Tibial nerve (tissue), 4 donors: ENCODE measurements around the gene SGK1.

Experiments
- EP300 ChIP-seq, 2 donors: sonication (generic); formaldehyde crosslinking; IDR thresholded peaks; one replicate each; pipeline ENCODE4 v1.6.1; 2017; ENCODE audit warnings: antibody characterized with exemption in 2 of 2, mild to moderate bottlenecking in 1 of 2
- POLR2A ChIP-seq, 2 donors: fragments of 450-650 bp; IDR thresholded peaks; one replicate each; pipeline ENCODE4 v1.6.1; 2017; ENCODE audit warnings: antibody characterized with exemption in 2 of 2, mild to moderate bottlenecking in 2 of 2, moderate library complexity in 2 of 2
- TF ChIP-seq, protein P1 (sequence below), 5 experiments: fragments of 200-600 bp in 3 of 5; fragments of 450-650 bp in 2 of 5; sonication (generic) in 3 of 5; IDR thresholded peaks; one replicate each; pipeline ENCODE4 v1.5.1; 2016 to 2019; ENCODE audit warnings: antibody characterized with exemption in 5 of 5, mild to moderate bottlenecking in 3 of 5, moderate library complexity in 2 of 5

DNA sequence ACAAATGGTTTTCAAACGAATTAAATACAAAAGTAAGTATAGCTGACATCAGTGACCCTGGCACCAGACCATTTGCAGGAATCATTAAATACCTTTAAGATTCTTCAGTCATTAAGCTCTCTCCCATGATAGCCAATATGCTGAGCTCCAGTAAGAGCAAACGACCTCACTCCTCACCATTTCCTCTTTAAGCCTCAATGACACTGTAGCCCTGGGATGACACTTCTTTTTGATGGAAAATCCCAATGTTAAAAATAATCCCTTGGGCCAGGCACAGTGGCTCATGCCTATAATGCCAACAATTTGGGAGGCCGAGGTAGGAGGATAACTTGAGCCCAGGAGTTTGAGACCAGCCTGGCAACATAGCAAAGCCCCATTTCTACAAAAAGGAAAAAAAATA lies 3.3 kb upstream of the SGK1 start:
- TF ChIP-seq POLR2A (IDR thresholded peaks at IDR 0.05): no peak
- TF ChIP-seq, protein P1, sequence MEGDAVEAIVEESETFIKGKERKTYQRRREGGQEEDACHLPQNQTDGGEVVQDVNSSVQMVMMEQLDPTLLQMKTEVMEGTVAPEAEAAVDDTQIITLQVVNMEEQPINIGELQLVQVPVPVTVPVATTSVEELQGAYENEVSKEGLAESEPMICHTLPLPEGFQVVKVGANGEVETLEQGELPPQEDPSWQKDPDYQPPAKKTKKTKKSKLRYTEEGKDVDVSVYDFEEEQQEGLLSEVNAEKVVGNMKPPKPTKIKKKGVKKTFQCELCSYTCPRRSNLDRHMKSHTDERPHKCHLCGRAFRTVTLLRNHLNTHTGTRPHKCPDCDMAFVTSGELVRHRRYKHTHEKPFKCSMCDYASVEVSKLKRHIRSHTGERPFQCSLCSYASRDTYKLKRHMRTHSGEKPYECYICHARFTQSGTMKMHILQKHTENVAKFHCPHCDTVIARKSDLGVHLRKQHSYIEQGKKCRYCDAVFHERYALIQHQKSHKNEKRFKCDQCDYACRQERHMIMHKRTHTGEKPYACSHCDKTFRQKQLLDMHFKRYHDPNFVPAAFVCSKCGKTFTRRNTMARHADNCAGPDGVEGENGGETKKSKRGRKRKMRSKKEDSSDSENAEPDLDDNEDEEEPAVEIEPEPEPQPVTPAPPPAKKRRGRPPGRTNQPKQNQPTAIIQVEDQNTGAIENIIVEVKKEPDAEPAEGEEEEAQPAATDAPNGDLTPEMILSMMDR (IDR thresholded peaks at IDR 0.05): no peak
- no peak for TF ChIP-seq EP300 (IDR thresholded peaks at IDR 0.05)
